HepG2 (cell line): Measurements from ENCODE around the gene RNPEPL1. TPM values are rescaled to one million over a fixed set of nuclear protein-coding genes. Genes with fewer than 3 reads are reported as not detected.

Experiments used
- ATAC-seq: fragments of 200-7000 bp; cut with Tn5 transposase; 3 replicates; pipeline ENCODE4 v1.9.1; 2020; ENCODE audit warnings: mild to moderate bottlenecking, moderate library complexity
- BruUV-seq: library from RNA; stranded (reverse); fragments of 400-500 nt; replicated peaks from 2 replicates; lab custom pipeline; 2021; lab: Mats Ljungman, UMichigan
- CTCF ChIA-PET: fragments of 300-600 bp; formaldehyde crosslinking; extraction: SDS; loops from one replicate; lab custom pipeline; 2021; ENCODE audit warnings: low total read pairs, inconsistent platforms, low intra/inter-chr PET ratio; lab: Yijun Ruan, JAX
- POLR2A ChIA-PET: fragments of 350-600 bp; sonication (Branson Sonifier 250); formaldehyde crosslinking; loops from one replicate; lab custom pipeline; 2020; ENCODE audit warnings: antibody characterized with exemption, inconsistent platforms; lab: Yijun Ruan, JAX
- DNase-seq: peaks from one replicate; pipeline ENCODE4 v3.0.0-alpha.2; 2015; ENCODE audit warnings: low spot score
- FAIRE-seq: peaks from 3 replicates; lab custom pipeline; 2011; peaks lifted over from hg19 to GRCh38; lab: Jason Lieb, UNC
- H2AFZ ChIP-seq: one replicate; pipeline ENCODE4 v1.6.1; 2011; ENCODE audit warnings: low read length, inconsistent platforms
- H3K27ac ChIP-seq: fragments of 300-600 bp; 3 replicates; pipeline ENCODE4 v1.8.0; 2011; ENCODE audit warnings: mixed run types, mild to moderate bottlenecking, mixed read lengths, low read length, inconsistent platforms; ENCODE audit not compliant: insufficient read depth; ENCODE audit errors: extremely low read length
- H3K27me3 ChIP-seq, 2 experiments: fragments of 200-600 bp in 1 of 2; 2 replicates in 1 of 2; 3 replicates in 1 of 2; pipeline versions ENCODE4 v1.6.0 to v1.8.0; 2011; ENCODE audit warnings: low read length in 2 of 2, mild to moderate bottlenecking in 2 of 2, moderate library complexity in 2 of 2, inconsistent platforms in 1 of 2; ENCODE audit not compliant: insufficient read depth in 2 of 2, control insufficient read depth in 1 of 2
- H3K36me3 ChIP-seq, 2 experiments: fragments of 200-600 bp in 1 of 2; replicated peaks in 1 of 2; 2 replicates in 1 of 2; 3 replicates in 1 of 2; pipeline versions ENCODE4 v1.5.1 to v1.8.0; 2011; ENCODE audit warnings: low read length in 2 of 2, inconsistent platforms in 1 of 2; ENCODE audit not compliant: insufficient read depth in 2 of 2, control insufficient read depth in 1 of 2
- H3K4me1 ChIP-seq: 2 replicates; pipeline ENCODE4 v1.5.1; 2012; ENCODE audit warnings: low read length, inconsistent platforms; ENCODE audit not compliant: insufficient read depth
- H3K4me2 ChIP-seq: 2 replicates; pipeline ENCODE4 v1.6.0; 2011; ENCODE audit warnings: low read depth, low read length, inconsistent platforms
- H3K4me3 ChIP-seq, 3 experiments: fragments of 200-600 bp in 1 of 3; sonication (generic), shearing (Covaris generic) in 1 of 3; replicated peaks in 1 of 3; 2 replicates each; pipeline ENCODE4 v1.5.1; 2011 to 2016; ENCODE audit warnings: low read length in 3 of 3, inconsistent platforms in 2 of 3, low read depth in 2 of 3, mild to moderate bottlenecking in 2 of 3, control low read depth in 1 of 3, mixed read lengths in 1 of 3; ENCODE audit not compliant: insufficient read depth in 1 of 3
- H3K79me2 ChIP-seq: one replicate; pipeline ENCODE4 v1.6.1; 2011; ENCODE audit warnings: low read length, inconsistent platforms; ENCODE audit not compliant: insufficient read depth
- H3K9ac ChIP-seq: 2 replicates; pipeline ENCODE4 v1.6.0; 2011; ENCODE audit warnings: mild to moderate bottlenecking, low read depth, low read length, inconsistent platforms; ENCODE audit not compliant: insufficient read depth
- H3K9me3 ChIP-seq: 2 replicates; pipeline ENCODE4 v1.5.1; 2012; ENCODE audit warnings: mild to moderate bottlenecking, low read length
- H4K20me1 ChIP-seq: 2 replicates; pipeline ENCODE4 v1.6.0; 2011; ENCODE audit warnings: inconsistent platforms, mild to moderate bottlenecking, low read length, moderate library complexity; ENCODE audit not compliant: insufficient read depth
- HOXA9 ChIP-seq: sonication (generic); formaldehyde crosslinking; IDR thresholded peaks from 2 replicates; pipeline ENCODE4 v1.8.1; 2022; ENCODE audit warnings: missing genetic modification reagents, mild to moderate bottlenecking, moderate library complexity, borderline replicate concordance
- MEIS2 ChIP-seq: sonication (generic); formaldehyde crosslinking; IDR thresholded peaks from 2 replicates; pipeline ENCODE4 v1.9.0; 2021; ENCODE audit warnings: mild to moderate bottlenecking, missing genetic modification reagents
- NFYC ChIP-seq: IDR thresholded peaks from 2 replicates; pipeline ENCODE4 v1.6.1; 2016; ENCODE audit warnings: missing genetic modification reagents, missing compliant biosample characterization
- ZFP62 ChIP-seq: sonication (generic); formaldehyde crosslinking; IDR thresholded peaks from 2 replicates; pipeline ENCODE4 v1.4.0; 2020; ENCODE audit warnings: missing genetic modification reagents
- ZKSCAN5 ChIP-seq: sonication (generic); formaldehyde crosslinking; IDR thresholded peaks from 2 replicates; pipeline ENCODE4 v1.5.1; 2020; ENCODE audit warnings: mild to moderate bottlenecking, missing genetic modification reagents
- ZNF550 ChIP-seq: sonication (generic); formaldehyde crosslinking; IDR thresholded peaks from 2 replicates; pipeline ENCODE4 v1.4.0; 2020; ENCODE audit warnings: mild to moderate bottlenecking, missing genetic modification reagents, borderline replicate concordance
- ZNF605 ChIP-seq: sonication (generic); formaldehyde crosslinking; IDR thresholded peaks from 2 replicates; pipeline ENCODE4 v1.8.0; 2022; ENCODE audit warnings: mild to moderate bottlenecking, missing genetic modification reagents
- ZNF782 ChIP-seq: sonication (generic); formaldehyde crosslinking; IDR thresholded peaks from 2 replicates; pipeline ENCODE4 v1.4.0; 2020; ENCODE audit warnings: missing genetic modification reagents, mild to moderate bottlenecking, borderline replicate concordance
- ZNF792 ChIP-seq: IDR thresholded peaks from 2 replicates; pipeline ENCODE4 v1.6.1; 2016
- ZNF879 ChIP-seq: sonication (generic); formaldehyde crosslinking; IDR thresholded peaks from 2 replicates; pipeline ENCODE4 v1.8.1; 2023; ENCODE audit warnings: missing genetic modification reagents
- WGBS: methylation state at CpG from one replicate; pipeline ENCODE4 v1.1.6; 2017; ENCODE audit warnings: low lambda C conversion rate; 5-methylcytosine and 5-hydroxymethylcytosine counted together
- in situ Hi-C: cut with HindIII; loops from 2 replicates; pipeline ENCODE4 v1.10.0; 2017; ENCODE audit warnings: low pct_unique_long_range_greater_than_20kb; ENCODE audit not compliant: extremely low pct_ligation_motif_present
- intact Hi-C: fragments of 100-400 bp; cut with micrococcal nuclease; formaldehyde crosslinking; loops from one replicate; pipeline ENCODE4 v1.10.0; 2022; ENCODE audit not compliant: unreplicated experiment
- polyA plus RNA-seq, 8 experiments: library from polyadenylated mRNA; depleted of rRNA in 3 of 8; stranded (reverse) in 7 of 8; unstranded in 1 of 8; fragments of >200 nt; fragmentation: Illumina TruSeq in 4 of 8; extraction: Trizol in 4 of 8; gene quantifications; 2 replicates each; pipeline versions ENCODE4 v1.2.1 to v1.2.3, GENCODE V29; 2011 to 2016; ENCODE audit warnings: low read depth in 4 of 8, missing spikeins in 1 of 8, mixed read lengths in 1 of 8; ENCODE audit not compliant: insufficient read depth in 1 of 8
- total RNA-seq, 5 experiments: library from RNA; depleted of rRNA; stranded (reverse); fragments of >200 nt; fragmentation: Illumina TruSeq; extraction: Trizol; gene quantifications; 2 replicates each; pipeline ENCODE4 v1.2.3, GENCODE V29; 2016; ENCODE audit warnings: low read depth in 1 of 5
- TF ChIP-seq, protein P1 (sequence below): fragments of 450-650 bp; IDR thresholded peaks from 2 replicates; pipeline ENCODE4 v1.6.1; 2016
- TF ChIP-seq, protein P2 (sequence below): IDR thresholded peaks from 2 replicates; pipeline ENCODE4 v1.6.1; 2012; ENCODE audit warnings: low read length, improper control_type of control experiment
- TF ChIP-seq, protein P3 (sequence below): sonication (generic); formaldehyde crosslinking; IDR thresholded peaks from 2 replicates; pipeline ENCODE4 v1.4.0; 2020; ENCODE audit warnings: missing genetic modification reagents, mild to moderate bottlenecking, borderline replicate concordance

The RNPEPL1 gene
- total and polyA plus RNA-seq, 2 of the 13 experiments (the other 11 are each of a cell fraction or from before 2014, with no cell fraction given) = 13.0 to 18.0 TPM

DNA sequence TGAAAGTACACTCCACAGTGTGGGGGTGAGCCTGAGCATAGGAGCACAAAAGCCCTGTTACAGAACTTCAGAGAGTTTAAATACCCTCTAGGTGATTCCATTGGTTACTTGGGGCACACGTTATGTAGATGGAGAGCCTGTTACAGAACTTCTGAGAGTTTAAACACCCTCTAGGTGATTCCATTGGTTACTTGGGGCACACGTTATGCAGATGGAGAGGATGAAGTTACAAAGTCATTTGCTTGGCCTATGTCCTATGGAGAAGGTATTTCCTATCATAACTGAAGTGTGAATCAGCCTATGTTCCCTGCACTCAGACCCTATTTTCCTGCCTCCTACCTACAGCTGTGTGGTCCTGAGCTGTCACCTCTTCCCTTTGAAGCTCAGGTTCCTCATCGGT is 14.5 kb downstream of the RNPEPL1 start:
- Histone ChIP-seq H3K4me1 (peaks cover 72% of the 10 kb centered on the region), H3K9ac (no peak overlapping the region), H3K9me3 (no peaks in the 10 kb centered on the region), H3K27me3 (peaks cover 0 to 4% of the 10 kb centered on the region in 2 experiments; a peak in 1 of 5 replicates), H3K79me2 (peaks cover 60% of the 10 kb centered on the region), H3K27ac (no peak overlapping the region), H3K4me2 (no peak overlapping the region), H3K4me3 (no peak overlapping the region), H4K20me1 (peaks cover 19% of the 10 kb centered on the region; the same call in 1 of the 2 replicates), H3K36me3 (peaks cover 2 to 3% of the 10 kb centered on the region in 2 experiments; a peak in 1 of 5 replicates), H2AFZ (no peak overlapping the region)
- CTCF ChIA-PET = no interaction called here
- no peak for ATAC-seq
- 90% methylated on average over 3 of the region's 3 CpGs for WGBS
- TF ChIP-seq ZFP62 (CRISPR knock-in tag) = no peak
- TF ChIP-seq, protein P1, sequence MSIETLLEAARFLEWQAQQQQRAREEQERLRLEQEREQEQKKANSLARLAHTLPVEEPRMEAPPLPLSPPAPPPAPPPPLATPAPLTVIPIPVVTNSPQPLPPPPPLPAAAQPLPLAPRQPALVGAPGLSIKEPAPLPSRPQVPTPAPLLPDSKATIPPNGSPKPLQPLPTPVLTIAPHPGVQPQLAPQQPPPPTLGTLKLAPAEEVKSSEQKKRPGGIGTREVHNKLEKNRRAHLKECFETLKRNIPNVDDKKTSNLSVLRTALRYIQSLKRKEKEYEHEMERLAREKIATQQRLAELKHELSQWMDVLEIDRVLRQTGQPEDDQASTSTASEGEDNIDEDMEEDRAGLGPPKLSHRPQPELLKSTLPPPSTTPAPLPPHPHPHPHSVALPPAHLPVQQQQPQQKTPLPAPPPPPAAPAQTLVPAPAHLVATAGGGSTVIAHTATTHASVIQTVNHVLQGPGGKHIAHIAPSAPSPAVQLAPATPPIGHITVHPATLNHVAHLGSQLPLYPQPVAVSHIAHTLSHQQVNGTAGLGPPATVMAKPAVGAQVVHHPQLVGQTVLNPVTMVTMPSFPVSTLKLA = no peak
- TF ChIP-seq ZNF782 (CRISPR knock-in tag) = no peak
- no peak for TF ChIP-seq ZNF605 (CRISPR knock-in tag)
- TF ChIP-seq, protein P2, sequence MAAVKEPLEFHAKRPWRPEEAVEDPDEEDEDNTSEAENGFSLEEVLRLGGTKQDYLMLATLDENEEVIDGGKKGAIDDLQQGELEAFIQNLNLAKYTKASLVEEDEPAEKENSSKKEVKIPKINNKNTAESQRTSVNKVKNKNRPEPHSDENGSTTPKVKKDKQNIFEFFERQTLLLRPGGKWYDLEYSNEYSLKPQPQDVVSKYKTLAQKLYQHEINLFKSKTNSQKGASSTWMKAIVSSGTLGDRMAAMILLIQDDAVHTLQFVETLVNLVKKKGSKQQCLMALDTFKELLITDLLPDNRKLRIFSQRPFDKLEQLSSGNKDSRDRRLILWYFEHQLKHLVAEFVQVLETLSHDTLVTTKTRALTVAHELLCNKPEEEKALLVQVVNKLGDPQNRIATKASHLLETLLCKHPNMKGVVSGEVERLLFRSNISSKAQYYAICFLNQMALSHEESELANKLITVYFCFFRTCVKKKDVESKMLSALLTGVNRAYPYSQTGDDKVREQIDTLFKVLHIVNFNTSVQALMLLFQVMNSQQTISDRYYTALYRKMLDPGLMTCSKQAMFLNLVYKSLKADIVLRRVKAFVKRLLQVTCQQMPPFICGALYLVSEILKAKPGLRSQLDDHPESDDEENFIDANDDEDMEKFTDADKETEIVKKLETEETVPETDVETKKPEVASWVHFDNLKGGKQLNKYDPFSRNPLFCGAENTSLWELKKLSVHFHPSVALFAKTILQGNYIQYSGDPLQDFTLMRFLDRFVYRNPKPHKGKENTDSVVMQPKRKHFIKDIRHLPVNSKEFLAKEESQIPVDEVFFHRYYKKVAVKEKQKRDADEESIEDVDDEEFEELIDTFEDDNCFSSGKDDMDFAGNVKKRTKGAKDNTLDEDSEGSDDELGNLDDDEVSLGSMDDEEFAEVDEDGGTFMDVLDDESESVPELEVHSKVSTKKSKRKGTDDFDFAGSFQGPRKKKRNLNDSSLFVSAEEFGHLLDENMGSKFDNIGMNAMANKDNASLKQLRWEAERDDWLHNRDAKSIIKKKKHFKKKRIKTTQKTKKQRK = no peak
- TF ChIP-seq, protein P3, sequence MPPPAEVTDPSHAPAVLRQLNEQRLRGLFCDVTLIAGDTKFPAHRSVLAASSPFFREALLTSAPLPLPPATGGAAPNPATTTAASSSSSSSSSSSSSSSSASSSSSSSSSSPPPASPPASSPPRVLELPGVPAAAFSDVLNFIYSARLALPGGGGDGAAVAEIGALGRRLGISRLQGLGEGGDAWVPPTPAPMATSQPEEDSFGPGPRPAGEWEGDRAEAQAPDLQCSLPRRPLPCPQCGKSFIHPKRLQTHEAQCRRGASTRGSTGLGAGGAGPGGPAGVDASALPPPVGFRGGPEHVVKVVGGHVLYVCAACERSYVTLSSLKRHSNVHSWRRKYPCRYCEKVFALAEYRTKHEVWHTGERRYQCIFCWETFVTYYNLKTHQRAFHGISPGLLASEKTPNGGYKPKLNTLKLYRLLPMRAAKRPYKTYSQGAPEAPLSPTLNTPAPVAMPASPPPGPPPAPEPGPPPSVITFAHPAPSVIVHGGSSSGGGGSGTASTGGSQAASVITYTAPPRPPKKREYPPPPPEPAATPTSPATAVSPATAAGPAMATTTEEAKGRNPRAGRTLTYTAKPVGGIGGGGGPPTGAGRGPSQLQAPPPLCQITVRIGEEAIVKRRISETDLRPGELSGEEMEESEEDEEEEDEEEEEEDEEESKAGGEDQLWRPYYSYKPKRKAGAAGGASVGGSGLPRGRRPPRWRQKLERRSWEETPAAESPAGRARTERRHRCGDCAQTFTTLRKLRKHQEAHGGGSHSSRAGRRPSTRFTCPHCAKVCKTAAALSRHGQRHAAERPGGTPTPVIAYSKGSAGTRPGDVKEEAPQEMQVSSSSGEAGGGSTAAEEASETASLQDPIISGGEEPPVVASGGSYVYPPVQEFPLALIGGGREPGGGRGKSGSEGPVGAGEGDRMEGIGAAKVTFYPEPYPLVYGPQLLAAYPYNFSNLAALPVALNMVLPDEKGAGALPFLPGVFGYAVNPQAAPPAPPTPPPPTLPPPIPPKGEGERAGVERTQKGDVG (CRISPR knock-in tag) = no peak
- no peak for TF ChIP-seq ZNF879 (CRISPR knock-in tag)
- no peak for TF ChIP-seq HOXA9 (CRISPR knock-in tag)
- no peak for TF ChIP-seq MEIS2 (CRISPR knock-in tag)
- TF ChIP-seq ZNF792 = no peak
- TF ChIP-seq ZNF550 = no peak
- no peak for TF ChIP-seq ZKSCAN5 (CRISPR knock-in tag)
- no peak for TF ChIP-seq NFYC (CRISPR knock-in tag)
- in situ Hi-C loops (no loop called here), intact Hi-C loops (no loop called here)
- no TSS peak for BruUV-seq
- POLR2A ChIA-PET = interaction anchor here (1.4 to 2.5 kb wide), 2 partner anchors 17 to 22 kb away, joined by 4 to 9 read pairs; no protein-coding TSS in a partner anchor
- no peak for DNase-seq
- no peak for FAIRE-seq
